ENCODE data around the gene SFRP4.
"Not testable (repeated sequence)": the region's sequence is repeated elsewhere in the genome, so short reads cannot be mapped to it uniquely, and the experiment has no call there.

The SFRP4 gene

DNA sequence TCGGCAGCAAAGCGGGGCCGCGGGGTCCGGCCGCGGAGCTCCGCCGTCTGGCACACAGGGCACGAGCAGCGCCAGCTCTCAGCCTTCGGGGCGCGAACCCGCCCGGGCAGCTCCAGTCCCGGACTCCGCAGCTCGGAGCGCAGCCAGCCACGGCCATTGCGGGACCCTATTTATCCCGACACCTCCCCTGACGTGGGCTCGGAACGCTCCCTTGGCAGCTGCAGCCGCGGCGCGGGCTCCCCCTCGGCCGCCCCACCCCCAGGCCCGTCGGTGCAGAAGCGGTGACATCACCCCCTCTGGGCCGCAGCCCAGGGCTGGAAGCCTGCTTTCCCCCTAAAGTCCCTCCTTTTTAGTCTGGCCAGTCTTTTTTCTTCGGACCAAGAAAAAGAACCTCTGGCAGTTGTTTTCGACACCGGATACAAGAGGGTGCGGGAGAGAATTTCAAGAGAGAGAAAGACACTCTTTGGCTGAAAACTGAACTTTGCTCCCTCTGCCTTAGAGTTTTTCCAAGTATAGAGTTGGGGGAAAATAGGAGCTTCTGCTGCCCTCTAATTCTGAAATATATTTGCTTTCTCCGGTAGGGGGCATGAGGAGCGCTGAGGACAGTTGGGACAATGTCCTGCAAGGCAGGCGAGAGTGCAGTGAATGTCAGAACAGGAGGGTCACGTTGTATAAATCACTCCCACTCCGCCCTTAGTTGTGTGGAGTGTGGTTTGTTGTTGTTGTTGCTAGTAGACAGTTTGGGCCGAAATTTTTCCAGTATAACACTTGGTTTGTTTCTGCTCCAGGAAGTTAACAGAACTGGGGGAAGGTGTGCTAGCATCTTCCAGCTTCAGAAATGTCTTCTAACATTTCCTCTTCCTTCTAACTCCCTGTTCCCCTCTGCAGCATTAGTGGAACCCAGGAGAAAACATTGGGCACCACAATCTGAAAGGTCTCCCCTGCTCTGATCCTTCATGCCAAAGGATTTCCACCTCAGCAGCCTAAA is at the start of gene SFRP4:
TSS of gene SFRP4 (minus strand) at position 145 of the 988 bp plus-strand sequence. CDS start 280 bp downstream, outside the sequence.
- DNase-seq, result peak; percentile 44

GRCh38 chr7:37964196-37964595 is 47.6 kb upstream of the SFRP4 start:
- DNase-seq, result no peak

- DNase-seq, result no peak
These were observed 44.6 kb upstream of the SFRP4 start for GRCh38 chr7:37961251-37961650.

GRCh38 chr7:37960483-37960882 is 43.9 kb upstream of the SFRP4 start:
- no peak for DNase-seq

GRCh38 chr7:37957221-37957970 is 40.8 kb upstream of the SFRP4 start:
- no peak for DNase-seq

- no peak for DNase-seq
These were observed 40.2 kb upstream of the SFRP4 start for GRCh38 chr7:37956791-37957190.

DNA sequence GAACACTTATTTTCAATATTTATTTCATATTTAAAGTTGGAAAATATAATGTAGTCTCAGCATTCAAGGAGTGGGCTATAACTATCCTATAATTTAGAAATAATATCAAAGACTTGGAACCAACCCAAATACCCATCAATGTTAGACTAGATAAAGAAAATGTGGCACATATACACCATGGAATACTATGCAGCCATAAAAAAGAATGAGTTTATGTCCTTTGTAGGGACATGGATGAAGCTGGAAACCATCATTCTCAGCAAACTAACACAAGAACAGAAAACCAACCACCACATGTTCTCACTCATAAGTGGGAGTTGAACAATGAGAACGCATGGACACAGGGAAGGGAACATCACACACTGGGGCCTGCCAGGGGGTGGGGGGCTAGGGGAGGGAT is 37.6 kb upstream of the SFRP4 start:
- not testable (repeated sequence) for DNase-seq

DNA sequence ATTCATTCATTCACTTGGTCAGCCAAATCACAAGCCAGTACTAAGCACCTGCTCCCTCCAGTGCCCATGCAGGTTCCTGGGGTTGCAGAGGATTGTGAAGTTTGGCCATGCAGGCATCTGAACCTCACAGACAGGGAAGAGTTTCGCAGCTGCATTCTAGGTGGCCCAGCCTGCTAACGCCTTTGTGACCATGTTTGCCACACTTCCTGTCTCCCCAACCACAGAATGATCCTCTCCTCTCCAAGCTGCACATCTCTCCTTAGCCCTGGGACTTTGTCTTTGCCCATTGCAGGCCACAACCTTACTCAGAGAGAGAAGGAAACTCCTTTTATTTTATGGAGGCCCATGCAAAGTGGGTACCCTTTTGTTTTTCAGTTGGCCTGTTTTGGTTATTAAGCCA is 35.6 kb upstream of the SFRP4 start:
- DNase-seq, result no peak

DNA sequence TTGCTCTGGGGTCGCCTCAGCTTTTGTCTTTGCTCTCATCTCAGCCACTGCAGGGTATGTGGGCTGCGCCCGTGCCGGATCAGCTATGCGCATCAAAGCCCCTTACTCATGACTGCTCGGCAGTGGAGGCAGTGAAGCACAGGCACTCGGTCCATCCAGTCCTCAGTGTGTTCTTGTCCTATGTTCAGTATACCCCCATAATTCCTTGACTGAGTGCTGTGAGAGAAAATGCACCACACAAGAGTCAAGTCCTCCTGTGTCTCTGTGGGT is 31.3 kb upstream of the SFRP4 start:
- no peak for DNase-seq

DNA sequence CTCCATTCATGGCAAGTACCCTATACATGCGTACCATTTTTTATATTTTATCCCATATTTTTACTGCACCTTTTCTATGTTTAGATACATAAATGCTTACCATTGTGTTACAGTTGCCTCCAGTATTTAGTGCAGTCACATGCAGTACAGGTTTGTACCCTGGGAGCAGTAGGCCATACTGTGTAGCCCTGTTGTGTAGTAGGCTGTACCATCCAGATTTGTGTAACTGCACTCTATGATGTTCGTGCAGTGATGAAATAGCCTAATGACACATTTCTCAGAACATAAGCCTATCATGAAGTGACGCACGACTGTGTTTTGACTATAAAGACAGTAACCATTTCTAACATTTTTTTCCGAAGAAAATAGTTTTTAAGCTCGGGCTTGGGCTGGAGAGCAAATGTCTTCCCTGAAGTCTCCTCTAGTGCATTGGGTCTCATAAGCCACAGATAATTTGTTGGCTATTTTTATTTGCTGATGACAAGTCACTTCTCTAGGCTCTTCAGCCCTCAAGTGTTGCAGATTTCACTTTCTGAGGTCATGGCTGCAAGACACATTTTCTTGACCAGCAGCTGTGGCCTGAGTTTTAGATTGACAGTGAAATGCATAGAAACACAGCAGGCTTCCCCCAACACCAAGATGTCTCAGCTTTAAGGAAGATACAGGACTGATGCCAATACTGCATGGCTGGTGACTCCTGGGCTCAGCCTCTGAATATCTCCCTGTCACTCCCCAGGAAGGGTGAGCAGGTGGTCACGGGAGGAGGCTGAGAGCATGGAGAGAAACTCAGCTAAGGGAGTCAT is 30.7 kb upstream of the SFRP4 start:
- no peak for DNase-seq

GRCh38 chr7:37945336-37945735 is 28.7 kb upstream of the SFRP4 start:
- DNase-seq, result no peak

GRCh38 chr7:37944737-37945054 is 28.1 kb upstream of the SFRP4 start:
- DNase-seq, result no peak

- no peak for DNase-seq
These were observed 27.5 kb upstream of the SFRP4 start for GRCh38 chr7:37943905-37944736.

DNA sequence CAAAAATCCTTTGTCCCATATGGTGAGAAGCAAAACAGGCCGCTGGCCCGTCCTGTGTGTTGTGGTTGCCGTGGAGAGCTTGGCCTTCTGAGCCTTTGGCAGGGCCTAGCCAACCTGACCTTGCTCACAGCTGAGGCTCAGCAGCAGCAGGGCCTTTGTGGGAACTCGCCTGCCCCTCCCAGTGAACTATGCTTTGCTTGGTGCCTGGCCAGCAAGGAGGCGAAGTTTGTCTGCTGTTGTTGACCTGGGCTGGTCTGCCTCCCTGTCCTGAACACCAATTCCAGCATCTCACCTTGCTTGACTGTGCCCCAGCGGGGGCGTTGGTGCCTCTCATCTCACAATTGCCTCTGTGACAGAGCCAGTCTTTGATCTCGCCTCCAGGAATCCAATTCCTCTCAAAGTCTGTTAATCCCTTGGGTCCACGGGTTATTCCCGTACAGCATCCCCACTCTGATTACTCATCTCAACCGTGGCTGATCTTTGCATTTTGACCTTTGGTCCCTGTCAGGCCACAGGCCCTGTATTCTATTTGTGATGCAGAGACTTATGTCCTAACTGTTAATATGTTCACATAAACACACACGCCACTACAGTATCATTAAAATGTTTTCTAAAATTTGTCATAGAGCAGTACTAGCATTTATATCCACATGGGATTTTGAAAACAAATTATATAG is 26.5 kb upstream of the SFRP4 start:
- no peak for DNase-seq

- DNase-seq, result no peak
These were observed 16.5 kb upstream of the SFRP4 start for GRCh38 chr7:37933018-37933566.

DNA sequence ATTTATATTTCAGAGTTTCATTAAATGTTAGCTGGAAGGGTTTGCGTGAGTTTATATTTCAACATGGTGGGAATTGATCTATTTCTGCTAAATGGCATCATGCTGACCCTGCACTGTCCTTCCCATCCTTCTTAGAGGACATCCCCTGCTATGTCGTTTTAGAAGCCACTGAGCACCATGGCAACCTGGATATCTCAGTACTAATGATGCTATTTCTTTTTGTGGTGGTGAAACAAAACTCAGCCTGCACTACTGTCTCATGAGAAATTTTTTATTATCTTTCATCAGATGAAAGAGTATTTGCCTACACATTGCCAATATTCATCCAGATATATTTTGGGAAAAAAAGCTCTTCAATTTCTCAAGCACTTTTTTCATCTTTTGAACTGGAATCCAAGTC is 15.9 kb upstream of the SFRP4 start:
- DNase-seq, result no peak

DNA sequence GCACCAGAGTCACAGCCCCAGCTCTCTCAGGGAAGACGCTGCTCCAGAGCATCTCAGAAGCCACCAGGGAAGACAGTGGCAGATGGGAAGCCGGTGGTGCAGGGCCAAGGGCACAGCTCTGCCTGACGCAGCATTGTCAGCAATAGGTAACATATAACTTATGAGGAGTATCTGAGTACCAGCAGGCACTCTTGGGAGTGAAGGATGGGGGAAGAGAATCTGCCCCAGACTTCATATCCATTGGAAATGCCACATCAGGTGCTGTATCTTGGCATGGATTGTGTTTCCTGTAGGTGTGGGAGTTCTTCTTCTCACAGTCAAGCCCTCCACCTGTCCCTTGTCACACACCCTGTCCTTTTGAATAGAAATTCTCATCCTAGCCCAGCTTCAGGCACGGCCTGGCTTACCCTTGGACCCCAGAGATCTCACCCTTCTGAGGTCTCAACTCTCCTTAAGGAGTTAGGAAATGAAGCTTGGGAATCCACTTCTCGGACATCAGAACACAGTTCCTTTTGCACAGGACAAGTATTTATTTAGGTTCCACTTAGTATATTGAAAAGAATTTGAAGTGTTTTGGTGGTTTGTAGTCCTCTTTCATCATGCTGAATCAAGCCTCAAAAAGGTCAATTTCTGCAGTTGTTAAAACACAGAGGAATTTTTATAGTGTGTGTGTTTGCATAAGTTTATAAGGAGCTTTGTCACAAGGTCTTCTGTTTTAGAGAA is 13.8 kb upstream of the SFRP4 start:
- no peak for DNase-seq

GRCh38 chr7:37928878-37929277 is 12.3 kb upstream of the SFRP4 start:
- no peak for DNase-seq

DNA sequence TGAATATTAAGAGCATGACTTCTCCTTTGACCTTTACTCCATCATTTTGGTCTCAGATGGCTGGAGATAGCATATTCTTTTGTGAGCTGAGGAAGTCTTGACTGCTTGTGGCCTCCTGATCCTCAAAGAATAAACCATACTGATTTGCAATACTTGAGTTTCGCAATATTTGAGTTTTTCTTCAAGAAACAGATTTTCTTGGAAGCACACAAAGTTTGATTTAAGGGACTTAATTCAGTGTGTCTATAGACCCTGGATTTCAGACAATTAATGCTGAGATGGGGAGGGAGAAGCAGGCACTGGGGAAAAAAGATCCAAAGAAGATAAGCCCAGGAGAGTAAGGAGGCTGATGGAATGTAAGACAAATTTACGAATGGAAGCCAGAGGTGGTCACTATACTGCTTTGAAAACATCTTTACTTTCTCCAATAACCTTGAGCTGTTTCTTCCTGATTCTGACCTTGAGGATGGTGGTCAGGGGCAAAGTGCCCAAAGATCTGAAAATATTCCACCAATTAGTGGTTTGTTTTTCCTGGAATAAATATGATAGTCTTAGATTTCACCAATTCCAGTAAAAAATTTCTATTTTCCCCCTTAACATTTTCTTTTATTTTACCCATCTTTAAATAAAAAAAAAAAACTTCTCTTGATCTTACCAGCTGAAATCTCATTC is 11.3 kb upstream of the SFRP4 start:
- no peak for DNase-seq

GRCh38 chr7:37925620-37926019 is 9.0 kb upstream of the SFRP4 start:
- DNase-seq, result no peak

Data from activated CD4-positive, alpha-beta T cell treated with anti-CD3 and anti-CD28 coated beads, Interleukin-10, Interleukin-2, amounts not matched to agents 100 ng/mL and 50 ng/mL, durations not matched to agents 16 hours and 8 hours (primary cell).